HepG2 (cell line): ENCODE data around the gene CCDC9B. TPM values are rescaled to one million over a fixed set of nuclear protein-coding genes. Genes with fewer than 3 reads are reported as not detected.

ENCODE experiments used
- DDIT3 ChIP-seq: sonication (generic); formaldehyde crosslinking; IDR thresholded peaks from 2 replicates; pipeline ENCODE4 v1.4.0; 2020; ENCODE audit warnings: mild to moderate bottlenecking, missing genetic modification reagents
- GPBP1L1 ChIP-seq: sonication (generic); formaldehyde crosslinking; IDR thresholded peaks from 2 replicates; pipeline ENCODE4 v1.5.0; 2020; ENCODE audit warnings: mild to moderate bottlenecking, missing genetic modification reagents
- KDM5B ChIP-seq: sonication (generic); formaldehyde crosslinking; IDR thresholded peaks from 2 replicates; pipeline ENCODE4 v1.4.0; 2020; ENCODE audit warnings: missing genetic modification reagents, mild to moderate bottlenecking, borderline replicate concordance
- MAF1 ChIP-seq: sonication (generic); formaldehyde crosslinking; IDR thresholded peaks from 2 replicates; pipeline ENCODE4 v1.5.0; 2020; ENCODE audit warnings: missing genetic modification reagents, borderline replicate concordance
- RAD21 ChIP-seq: fragments of 450-650 bp; formaldehyde crosslinking; IDR thresholded peaks from 2 replicates; pipeline ENCODE4 v1.5.0; 2020; ENCODE audit warnings: mild to moderate bottlenecking
- RFX5 ChIP-seq: IDR thresholded peaks from 2 replicates; pipeline ENCODE4 v1.6.1; 2011; ENCODE audit warnings: low read depth, low read length, improper control_type of control experiment
- RXRB ChIP-seq: IDR thresholded peaks from 2 replicates; pipeline ENCODE4 v1.6.1; 2016; ENCODE audit warnings: borderline replicate concordance, missing genetic modification reagents, missing compliant biosample characterization
- SNAPC4 ChIP-seq: sonication (generic); formaldehyde crosslinking; IDR thresholded peaks from 2 replicates; pipeline ENCODE4 v1.4.0; 2020; ENCODE audit warnings: mild to moderate bottlenecking, missing genetic modification reagents
- SNRNP70 ChIP-seq: fragments of 200-400 bp; formaldehyde crosslinking; IDR thresholded peaks from 2 replicates; pipeline ENCODE4 v1.6.1; 2017; ENCODE audit warnings: mild to moderate bottlenecking, low read depth, low read length, moderate library complexity
- TFAP4 ChIP-seq: sonication (generic); IDR thresholded peaks from 2 replicates; pipeline ENCODE4 v1.6.1; 2016; ENCODE audit warnings: low read depth, borderline replicate concordance
- YEATS2 ChIP-seq: sonication (generic); formaldehyde crosslinking; IDR thresholded peaks from 2 replicates; pipeline ENCODE4 v1.4.0; 2020; ENCODE audit warnings: missing genetic modification reagents, borderline replicate concordance
- ZNF142 ChIP-seq: sonication (generic); formaldehyde crosslinking; IDR thresholded peaks from 2 replicates; pipeline ENCODE4 v1.4.0; 2020; ENCODE audit warnings: missing genetic modification reagents
- ZNF441 ChIP-seq: sonication (generic); formaldehyde crosslinking; IDR thresholded peaks from 2 replicates; pipeline ENCODE4 v1.7.0; 2021; ENCODE audit warnings: missing genetic modification reagents, borderline replicate concordance
- ZNF563 ChIP-seq: sonication (generic); formaldehyde crosslinking; IDR thresholded peaks from 2 replicates; pipeline ENCODE4 v1.8.0; 2022; ENCODE audit warnings: mild to moderate bottlenecking, moderate library complexity, missing genetic modification reagents
- ZZZ3 ChIP-seq: sonication (generic); formaldehyde crosslinking; IDR thresholded peaks from 2 replicates; pipeline ENCODE4 v1.4.0; 2020; ENCODE audit warnings: missing genetic modification reagents, mild to moderate bottlenecking, borderline replicate concordance
- polyA plus RNA-seq, 8 experiments: library from polyadenylated mRNA; depleted of rRNA in 3 of 8; stranded (reverse) in 7 of 8; unstranded in 1 of 8; fragments of >200 nt; fragmentation: Illumina TruSeq in 4 of 8; extraction: Trizol in 4 of 8; gene quantifications; 2 replicates each; pipeline versions ENCODE4 v1.2.1 to v1.2.3, GENCODE V29; 2011 to 2016; ENCODE audit warnings: low read depth in 4 of 8, missing spikeins in 1 of 8, mixed read lengths in 1 of 8; ENCODE audit not compliant: insufficient read depth in 1 of 8
- total RNA-seq, 5 experiments: library from RNA; depleted of rRNA; stranded (reverse); fragments of >200 nt; fragmentation: Illumina TruSeq; extraction: Trizol; gene quantifications; 2 replicates each; pipeline ENCODE4 v1.2.3, GENCODE V29; 2016; ENCODE audit warnings: low read depth in 1 of 5

CCDC9B gene
- total and polyA plus RNA-seq, 2 of the 13 experiments (the other 11 are each of a cell fraction or from before 2014, with no cell fraction given): 0.98 to 1.6 TPM

- TF ChIP-seq GPBP1L1 (CRISPR knock-in tag) (no peak), RAD21 (CRISPR knock-in tag) (peak; percentile 48; the same call in 1 of the 2 replicates), YEATS2 (no peak), KDM5B (CRISPR knock-in tag) (peak; percentile 36; the same call in 1 of the 2 replicates), SNAPC4 (CRISPR knock-in tag) (no peak), SNRNP70 (no peak), ZNF441 (peak; percentile 87), ZNF563 (peak; percentile 84), ZNF142 (CRISPR knock-in tag) (peak; percentile 78), DDIT3 (CRISPR knock-in tag) (no peak), ZZZ3 (CRISPR knock-in tag) (0 out of 2 replicates have a peak, but pooled peaks have one; percentile 33), MAF1 (0 out of 2 replicates have a peak, but pooled peaks have one; percentile 39), TFAP4 (peak; percentile 43; the same call in 1 of the 2 replicates), RXRB (CRISPR knock-in tag) (peak; percentile 31; the same call in 1 of the 2 replicates), RFX5 (no peak)
Observed at GRCh38 chr15:40323239-40323952, 17.3 kb downstream of the CCDC9B start, which contains the start of gene INAFM2 (continued).
